ENCODE data around the gene CCDC74A.
"Not testable (repeated sequence)": the region's sequence is repeated elsewhere in the genome, so short reads cannot be mapped to it uniquely, and the experiment has no call there.

- not testable (repeated sequence) for TF ChIP-seq CTCF (IDR thresholded peaks at IDR 0.05; ENCODE audit: borderline replicate concordance, extremely low read depth, low read length, poor library complexity, severe bottlenecking); EZH2 (IDR thresholded peaks at IDR 0.05; ENCODE audit: borderline replicate concordance, low read depth, low read length, severe bottlenecking)
Observed at GRCh38 chr2:131484906-131485460, 42.7 kb upstream of the CCDC74A start.
